ENCODE data around the gene BAZ1B.
"Not testable (repeated sequence)": the region's sequence is repeated elsewhere in the genome, so short reads cannot be mapped to it uniquely, and the experiment has no call there.

BAZ1B gene

GRCh38 chr7:73537051-73537450, 15.0 kb upstream of the BAZ1B start:
- no peaks in the 10 kb centered on the region for H3K27me3 ChIP-seq (replicated peaks; ENCODE audit: control insufficient read depth, insufficient read depth, low read length)
- no peaks in the 10 kb centered on the region for H3K4me1 ChIP-seq (ENCODE audit: control insufficient read depth, insufficient read depth, low read length)
- no peak for DNase-seq (ENCODE audit: low read depth)
- no peak overlapping the region for H3K9ac ChIP-seq (ENCODE audit: low read length)
- no peak overlapping the region for H3K4me3 ChIP-seq (ENCODE audit: low read length)
- no peaks in the 10 kb centered on the region for H3K9me3 ChIP-seq (ENCODE audit: control insufficient read depth, low read length)
- peaks cover 55% of the 10 kb centered on the region for H3K36me3 ChIP-seq (ENCODE audit: control insufficient read depth, insufficient read depth, low read length, severe bottlenecking)

DNA sequence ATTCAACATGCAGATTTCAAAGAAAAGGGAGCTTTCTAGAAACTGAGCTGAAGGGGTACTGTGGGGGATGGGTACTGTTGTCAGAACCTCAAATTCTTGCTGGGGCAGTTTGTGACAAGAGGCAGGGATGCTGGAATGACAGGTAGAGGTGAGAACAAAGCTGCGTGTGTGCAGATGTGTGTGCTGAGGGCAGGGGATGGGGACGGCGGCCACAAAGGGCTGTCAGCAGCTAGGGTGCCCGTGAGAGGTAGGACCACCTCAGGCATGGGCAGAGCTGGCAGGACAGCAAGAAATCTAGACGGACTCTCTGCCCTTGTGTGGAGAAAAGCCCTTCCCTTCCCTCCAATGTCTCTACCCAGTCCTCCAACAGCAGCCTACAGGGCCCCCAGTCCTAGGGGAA, 14.4 kb upstream of the BAZ1B start:
- H3K4me1 ChIP-seq (ENCODE audit: control insufficient read depth, insufficient read depth, low read length), result no peaks in the 10 kb centered on the region
- H3K4me3 ChIP-seq (ENCODE audit: low read length), result no peak overlapping the region
- no peak overlapping the region for H3K9ac ChIP-seq (ENCODE audit: low read length)
- peaks cover 50% of the 10 kb centered on the region for H3K36me3 ChIP-seq (ENCODE audit: control insufficient read depth, insufficient read depth, low read length, severe bottlenecking)
- no peaks in the 10 kb centered on the region for H3K9me3 ChIP-seq (ENCODE audit: control insufficient read depth, low read length)
- H3K27me3 ChIP-seq (replicated peaks; ENCODE audit: control insufficient read depth, insufficient read depth, low read length), result no peaks in the 10 kb centered on the region
- DNase-seq (ENCODE audit: low read depth), result no peak

GRCh38 chr7:73535918-73536317, 13.8 kb upstream of the BAZ1B start:
- not testable (repeated sequence) for DNase-seq (ENCODE audit: low read depth); H3K9ac ChIP-seq (ENCODE audit: low read length); H3K4me3 ChIP-seq (ENCODE audit: low read length); H3K4me1 ChIP-seq (ENCODE audit: control insufficient read depth, insufficient read depth, low read length); H3K9me3 ChIP-seq (ENCODE audit: control insufficient read depth, low read length); H3K27me3 ChIP-seq (replicated peaks; ENCODE audit: control insufficient read depth, insufficient read depth, low read length)
- H3K36me3 ChIP-seq (ENCODE audit: control insufficient read depth, insufficient read depth, low read length, severe bottlenecking), result peaks cover 50% of the 10 kb centered on the region

DNA sequence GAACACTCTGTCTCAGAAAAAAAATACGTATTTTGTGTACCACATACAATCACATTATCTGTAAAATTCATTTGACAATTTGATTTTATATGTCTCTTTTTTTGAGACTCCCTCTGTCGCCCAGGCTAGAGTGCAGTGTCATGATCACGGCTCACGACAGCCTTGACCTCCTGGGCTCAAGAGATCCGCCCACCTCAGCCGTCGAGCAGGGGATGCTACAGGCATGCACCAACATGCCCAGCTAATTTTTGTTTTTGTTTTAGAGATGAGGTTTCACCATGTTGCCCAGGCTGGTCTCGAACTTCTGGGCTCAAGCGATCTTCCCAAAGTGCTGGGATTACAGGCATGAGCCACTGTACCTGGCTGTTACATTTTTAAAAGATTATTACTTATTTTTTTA, 11.6 kb upstream of the BAZ1B start:
- Histone ChIP-seq H3K36me3 (ENCODE audit: control insufficient read depth, insufficient read depth, low read length, severe bottlenecking) (peaks cover 33% of the 10 kb centered on the region), H3K4me3 (ENCODE audit: low read length) (no peak overlapping the region), H3K9me3 (ENCODE audit: control insufficient read depth, low read length) (no peaks in the 10 kb centered on the region), H3K9ac (ENCODE audit: low read length) (no peak overlapping the region), H3K27me3 (replicated peaks; ENCODE audit: control insufficient read depth, insufficient read depth, low read length) (no peaks in the 10 kb centered on the region), H3K4me1 (ENCODE audit: control insufficient read depth, insufficient read depth, low read length) (no peaks in the 10 kb centered on the region)
- DNase-seq (ENCODE audit: low read depth), result no peak

GRCh38 chr7:73532224-73532623, 10.1 kb upstream of the BAZ1B start:
- H3K9me3 ChIP-seq (ENCODE audit: control insufficient read depth, low read length), result no peaks in the 10 kb centered on the region
- no peak overlapping the region for H3K9ac ChIP-seq (ENCODE audit: low read length)
- peaks cover 18% of the 10 kb centered on the region for H3K36me3 ChIP-seq (ENCODE audit: control insufficient read depth, insufficient read depth, low read length, severe bottlenecking)
- no peaks in the 10 kb centered on the region for H3K4me1 ChIP-seq (ENCODE audit: control insufficient read depth, insufficient read depth, low read length)
- H3K4me3 ChIP-seq (ENCODE audit: low read length), result no peak overlapping the region
- no peaks in the 10 kb centered on the region for H3K27me3 ChIP-seq (replicated peaks; ENCODE audit: control insufficient read depth, insufficient read depth, low read length)
- DNase-seq (ENCODE audit: low read depth), result no peak

DNA sequence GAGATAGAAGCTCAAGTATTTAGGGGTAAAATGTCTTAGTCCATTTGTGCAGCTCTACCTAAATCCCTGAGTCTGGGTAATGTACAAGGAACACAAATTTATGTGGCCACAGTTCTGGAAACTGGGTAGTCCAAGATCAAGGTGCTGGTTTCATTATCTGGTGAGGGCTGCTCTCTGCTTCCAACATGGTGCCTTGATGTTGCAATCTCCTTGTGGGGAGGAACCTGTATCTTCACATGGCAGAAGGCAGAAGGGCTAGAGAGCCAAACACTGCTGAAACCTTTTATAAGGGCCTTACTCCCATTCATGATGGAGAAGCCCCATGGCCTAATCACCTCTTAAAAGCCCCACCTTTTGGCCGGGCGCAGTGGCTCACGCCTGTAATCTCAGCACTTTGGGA, 8.7 kb upstream of the BAZ1B start:
- no peak overlapping the region for H3K9ac ChIP-seq (ENCODE audit: low read length)
- H3K36me3 ChIP-seq (ENCODE audit: control insufficient read depth, insufficient read depth, low read length, severe bottlenecking), result peaks cover 8% of the 10 kb centered on the region
- H3K9me3 ChIP-seq (ENCODE audit: control insufficient read depth, low read length), result no peaks in the 10 kb centered on the region
- no peaks in the 10 kb centered on the region for H3K4me1 ChIP-seq (ENCODE audit: control insufficient read depth, insufficient read depth, low read length)
- no peaks in the 10 kb centered on the region for H3K27me3 ChIP-seq (replicated peaks; ENCODE audit: control insufficient read depth, insufficient read depth, low read length)
- no peak overlapping the region for H3K4me3 ChIP-seq (ENCODE audit: low read length)
- DNase-seq (ENCODE audit: low read depth), result no peak

DNA sequence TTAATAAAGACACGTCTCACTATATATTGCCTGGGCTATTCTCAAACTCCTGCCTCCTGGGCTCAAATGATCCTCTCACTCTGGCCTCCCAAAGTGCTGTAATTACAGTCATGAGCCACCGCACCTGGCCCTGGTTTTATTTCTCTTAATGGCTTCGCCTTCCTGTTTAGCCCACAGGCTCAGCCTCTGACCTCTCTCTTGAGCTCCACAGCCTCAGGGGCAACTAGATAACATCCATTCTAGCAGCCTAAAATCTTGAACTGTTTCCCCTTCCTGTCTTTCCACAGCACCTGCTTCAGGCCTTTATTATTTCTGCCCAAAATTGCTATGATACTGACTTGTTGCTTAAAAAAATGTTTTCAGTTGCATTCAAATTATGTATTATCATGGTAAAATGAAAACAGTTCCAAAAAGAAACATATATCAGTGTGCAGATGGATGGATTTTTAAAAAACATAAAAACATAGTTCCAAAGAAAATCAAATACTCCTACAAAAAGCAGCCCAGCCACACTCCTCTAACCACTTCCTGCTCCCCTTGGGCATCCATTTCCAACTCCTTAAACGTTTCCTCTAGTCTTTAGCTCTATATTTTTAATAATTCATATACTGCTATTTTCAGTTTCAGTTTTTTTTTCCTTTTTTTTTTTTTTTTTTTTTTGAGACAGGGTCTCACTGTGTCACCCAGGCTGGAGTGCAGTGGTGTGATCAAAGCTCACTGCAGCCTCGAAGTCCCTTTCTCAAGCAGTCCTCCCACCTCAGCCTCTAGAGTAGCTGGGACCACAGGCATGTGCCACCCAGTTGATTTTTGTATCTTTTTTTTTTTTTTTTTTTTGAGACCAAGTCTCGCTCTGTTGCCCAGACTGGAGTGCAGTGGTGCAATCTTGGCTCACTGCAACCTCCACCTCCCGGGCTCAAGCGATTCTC, 5.1 kb upstream of the BAZ1B start:
- Histone ChIP-seq H3K4me1 (ENCODE audit: control insufficient read depth, insufficient read depth, low read length) (no peaks in the 10 kb centered on the region), H3K9me3 (ENCODE audit: control insufficient read depth, low read length) (no peaks in the 10 kb centered on the region), H3K4me3 (ENCODE audit: low read length) (no peak overlapping the region), H3K27me3 (replicated peaks; ENCODE audit: control insufficient read depth, insufficient read depth, low read length) (no peaks in the 10 kb centered on the region), H3K9ac (ENCODE audit: low read length) (no peak overlapping the region), H3K36me3 (ENCODE audit: control insufficient read depth, insufficient read depth, low read length, severe bottlenecking) (no peaks in the 10 kb centered on the region)
- no peak for DNase-seq (ENCODE audit: low read depth)

GRCh38 chr7:73526158-73526494, 4.0 kb upstream of the BAZ1B start:
- not testable (repeated sequence) for H3K4me1 ChIP-seq (ENCODE audit: control insufficient read depth, insufficient read depth, low read length); H3K9me3 ChIP-seq (ENCODE audit: control insufficient read depth, low read length); DNase-seq (ENCODE audit: low read depth); H3K27me3 ChIP-seq (replicated peaks; ENCODE audit: control insufficient read depth, insufficient read depth, low read length); H3K4me3 ChIP-seq (ENCODE audit: low read length); H3K36me3 ChIP-seq (ENCODE audit: control insufficient read depth, insufficient read depth, low read length, severe bottlenecking)
- H3K9ac ChIP-seq (ENCODE audit: low read length), result peak overlapping the region; percentile 49

- Histone ChIP-seq H3K9ac (ENCODE audit: low read length) (peak overlapping the region; percentile 92), H3K4me1 (ENCODE audit: control insufficient read depth, insufficient read depth, low read length) (peaks cover 27% of the 10 kb centered on the region), H3K27me3 (replicated peaks; ENCODE audit: control insufficient read depth, insufficient read depth, low read length) (no peaks in the 10 kb centered on the region), H3K4me3 (ENCODE audit: low read length) (peak overlapping the region; percentile 91), H3K9me3 (ENCODE audit: control insufficient read depth, low read length) (no peaks in the 10 kb centered on the region), H3K36me3 (ENCODE audit: control insufficient read depth, insufficient read depth, low read length, severe bottlenecking) (peaks cover 11% of the 10 kb centered on the region)
- peak; percentile 72 for DNase-seq (ENCODE audit: low read depth)
These were observed 423 bp downstream of the BAZ1B start for GRCh38 chr7:73521636-73522104.

DNA sequence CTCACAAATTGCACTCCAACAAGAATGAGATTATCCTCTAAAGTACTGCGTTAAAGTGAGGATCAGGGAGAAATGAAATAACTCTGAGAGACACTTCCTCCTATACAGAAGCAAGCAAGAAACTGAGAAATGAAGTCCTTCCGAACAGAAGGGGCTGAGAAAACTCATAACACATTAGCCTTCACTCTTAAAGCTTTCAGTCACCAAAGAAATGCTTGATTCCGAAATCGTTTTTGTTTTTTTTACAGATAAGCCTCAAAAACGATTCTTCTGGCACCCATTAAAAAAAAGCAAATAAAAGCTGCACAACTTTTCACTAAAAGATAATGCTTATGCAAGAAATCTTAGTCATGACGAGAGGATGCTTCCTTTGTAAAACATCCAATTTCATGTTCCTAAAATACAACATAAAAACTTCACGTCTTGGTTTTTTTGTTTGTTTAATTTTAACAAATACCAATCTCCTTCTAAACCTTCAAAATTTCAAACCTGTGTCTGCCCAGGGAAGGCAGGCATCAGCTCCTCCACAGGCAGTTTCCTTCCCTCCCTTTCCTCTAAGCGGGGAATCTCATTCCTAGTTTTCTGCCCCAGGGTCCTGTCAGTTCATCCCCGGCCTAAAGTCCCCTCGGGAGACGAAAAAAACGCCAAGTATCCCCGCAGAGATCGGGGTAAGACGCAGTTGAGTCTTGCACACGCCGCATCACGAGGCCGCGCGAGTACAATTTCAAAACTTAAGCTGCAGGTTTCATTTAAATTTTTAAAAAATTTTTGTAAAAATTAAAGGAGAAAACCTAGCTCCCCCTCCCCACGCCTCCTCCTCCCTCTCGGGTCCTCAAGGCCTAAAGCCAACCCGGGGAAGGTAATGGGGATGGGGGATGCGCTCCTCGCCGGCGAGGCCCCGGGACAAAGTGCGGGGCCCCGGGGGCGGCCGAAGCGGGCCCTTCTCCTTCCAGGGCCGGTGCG, 1.1 kb downstream of the BAZ1B start:
- H3K27me3 ChIP-seq (replicated peaks; ENCODE audit: control insufficient read depth, insufficient read depth, low read length), result no peaks in the 10 kb centered on the region
- peak overlapping the region; percentile 92 for H3K9ac ChIP-seq (ENCODE audit: low read length)
- H3K9me3 ChIP-seq (ENCODE audit: control insufficient read depth, low read length), result no peaks in the 10 kb centered on the region
- DNase-seq (ENCODE audit: low read depth), result peak; percentile 61
- H3K4me3 ChIP-seq (ENCODE audit: low read length), result peak overlapping the region; percentile 91
- peaks cover 27% of the 10 kb centered on the region for H3K4me1 ChIP-seq (ENCODE audit: control insufficient read depth, insufficient read depth, low read length)
- peaks cover 17% of the 10 kb centered on the region for H3K36me3 ChIP-seq (ENCODE audit: control insufficient read depth, insufficient read depth, low read length, severe bottlenecking)
